ENCODE measurements around the gene ZNF773. TPM values are rescaled to one million over a fixed set of nuclear protein-coding genes. Genes with fewer than 3 reads are reported as not detected.
"Not testable (repeated sequence)": the region's sequence is repeated elsewhere in the genome, so short reads cannot be mapped to it uniquely, and the experiment has no call there.

ZNF773 gene
- polyA plus RNA-seq, 4 donors, result 1.3 to 10.9 (median 2.4) TPM

DNA sequence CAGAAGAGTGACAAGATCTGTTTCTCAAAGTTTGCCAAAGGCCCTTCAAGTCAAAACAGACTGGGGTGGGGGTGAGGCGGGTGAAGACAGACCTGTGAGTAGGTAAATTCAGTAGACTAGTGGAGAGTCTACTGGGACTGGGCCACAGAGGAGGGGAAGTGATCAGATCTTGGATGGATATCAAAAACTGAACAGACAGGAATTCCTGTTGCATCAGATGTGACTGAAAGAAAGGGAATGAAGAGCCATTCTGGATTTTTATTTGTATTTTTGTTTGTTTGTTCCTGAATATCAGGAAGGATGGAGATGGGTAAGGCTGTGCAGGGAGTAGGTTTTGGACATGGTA is 11.5 kb upstream of the ZNF773 start:
- not testable (repeated sequence) for H3K4me1 ChIP-seq (ENCODE audit: control insufficient read depth in 3 of 3, insufficient read depth in 2 of 3, low read depth in 1 of 3, low read length in 2 of 3); H3K27ac ChIP-seq (ENCODE audit: low read depth in 1 of 3, low read length in 2 of 3); H3K27me3 ChIP-seq (ENCODE audit: control insufficient read depth in 3 of 3, insufficient read depth in 3 of 3, low read length in 3 of 3); DNase-seq; FAIRE-seq
- peaks cover 0 to 27% (median 11%) of the 10 kb centered on the region in 3 donors for H3K36me3 ChIP-seq (ENCODE audit: control insufficient read depth in 3 of 3, insufficient read depth in 2 of 3, low read depth in 1 of 3, low read length in 3 of 3)
- H3K9me3 ChIP-seq (ENCODE audit: control insufficient read depth in 2 of 2, insufficient read depth in 1 of 2, low read depth in 1 of 2, low read length in 1 of 2), result peaks cover 0 to 31% of the 10 kb centered on the region in 2 donors
- no CpG with 5 or more reads among the region's 1 CpG for WGBS, 3 donors
- H3K4me3 ChIP-seq (ENCODE audit: low read depth in 1 of 3, low read length in 3 of 3), result peak overlapping the region in 1 of 3 donors; percentile 13

DNA sequence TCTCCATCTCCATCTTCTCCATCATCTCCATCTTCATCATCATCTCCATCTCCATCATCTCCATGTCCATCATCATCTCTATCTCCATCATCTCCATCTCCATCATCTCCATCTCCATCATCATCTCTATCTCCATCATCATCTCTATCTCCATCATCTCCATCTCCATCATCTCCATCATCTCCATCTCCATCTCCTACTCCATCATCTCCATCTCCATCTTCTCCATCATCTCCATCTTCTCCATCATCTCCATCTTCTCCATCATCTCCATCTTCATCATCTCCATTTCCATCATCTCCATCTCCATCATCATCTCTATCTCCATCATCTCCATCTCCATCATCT is 432 bp upstream of the ZNF773 start:
- Histone ChIP-seq H3K9me3 (ENCODE audit: control insufficient read depth in 2 of 2, insufficient read depth in 1 of 2, low read depth in 1 of 2, low read length in 1 of 2) (peaks cover 0 to 34% of the 10 kb centered on the region in 2 donors), H3K36me3 (ENCODE audit: control insufficient read depth in 3 of 3, insufficient read depth in 2 of 3, low read depth in 1 of 3, low read length in 3 of 3) (peaks cover 2 to 21% (median 4%) of the 10 kb centered on the region in 3 donors)
- not testable (repeated sequence) for H3K27ac ChIP-seq (ENCODE audit: low read depth in 1 of 3, low read length in 2 of 3); FAIRE-seq; H3K4me3 ChIP-seq (ENCODE audit: low read depth in 1 of 3, low read length in 3 of 3); H3K27me3 ChIP-seq (ENCODE audit: control insufficient read depth in 3 of 3, insufficient read depth in 3 of 3, low read length in 3 of 3); H3K4me1 ChIP-seq (ENCODE audit: control insufficient read depth in 3 of 3, insufficient read depth in 2 of 3, low read depth in 1 of 3, low read length in 2 of 3); DNase-seq

DNA sequence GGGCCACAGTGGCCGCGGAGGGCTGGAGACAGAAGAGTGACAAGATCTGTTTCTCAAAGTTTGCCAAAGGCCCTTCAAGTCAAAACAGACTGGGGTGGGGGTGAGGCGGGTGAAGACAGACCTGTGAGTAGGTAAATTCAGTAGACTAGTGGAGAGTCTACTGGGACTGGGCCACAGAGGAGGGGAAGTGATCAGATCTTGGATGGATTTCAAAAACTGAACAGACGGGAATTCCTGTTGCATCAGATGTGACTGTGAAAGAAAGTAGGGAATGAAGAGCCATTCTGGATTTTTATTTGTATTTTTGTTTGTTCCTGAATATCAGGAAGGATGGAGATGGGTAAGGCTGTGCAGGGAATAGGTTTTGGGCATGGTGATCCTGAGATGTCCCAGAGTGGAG is 662 bp downstream of the ZNF773 start:
- not testable (repeated sequence) for H3K27me3 ChIP-seq (ENCODE audit: control insufficient read depth in 3 of 3, insufficient read depth in 3 of 3, low read length in 3 of 3); H3K27ac ChIP-seq (ENCODE audit: low read depth in 1 of 3, low read length in 2 of 3); H3K4me1 ChIP-seq (ENCODE audit: control insufficient read depth in 3 of 3, insufficient read depth in 2 of 3, low read depth in 1 of 3, low read length in 2 of 3); DNase-seq; FAIRE-seq
- 0 to 13% (median 13%) methylated on average over 1 of the region's 4 CpGs for WGBS, 3 donors
- Histone ChIP-seq H3K36me3 (ENCODE audit: control insufficient read depth in 3 of 3, insufficient read depth in 2 of 3, low read depth in 1 of 3, low read length in 3 of 3) (peaks cover 8 to 23% (median 8%) of the 10 kb centered on the region in 3 donors), H3K9me3 (ENCODE audit: control insufficient read depth in 2 of 2, insufficient read depth in 1 of 2, low read depth in 1 of 2, low read length in 1 of 2) (peaks cover 0 to 37% of the 10 kb centered on the region in 2 donors), H3K4me3 (ENCODE audit: low read depth in 1 of 3, low read length in 3 of 3) (peak overlapping the region in 2 of 3 donors; percentile 18 to 30)

- Histone ChIP-seq H3K9me3 (ENCODE audit: control insufficient read depth in 2 of 2, insufficient read depth in 1 of 2, low read depth in 1 of 2, low read length in 1 of 2) (peaks cover 0 to 56% of the 10 kb centered on the region in 2 donors), H3K36me3 (ENCODE audit: control insufficient read depth in 3 of 3, insufficient read depth in 2 of 3, low read depth in 1 of 3, low read length in 3 of 3) (peaks cover 24 to 37% (median 26%) of the 10 kb centered on the region in 3 donors), H3K4me1 (ENCODE audit: control insufficient read depth in 3 of 3, insufficient read depth in 2 of 3, low read depth in 1 of 3, low read length in 2 of 3) (no peaks in the 10 kb centered on the region), H3K27ac (ENCODE audit: low read depth in 1 of 3, low read length in 2 of 3) (no peak overlapping the region), H3K4me3 (ENCODE audit: low read depth in 1 of 3, low read length in 3 of 3) (no peak overlapping the region), H3K27me3 (ENCODE audit: control insufficient read depth in 3 of 3, insufficient read depth in 3 of 3, low read length in 3 of 3) (no peaks in the 10 kb centered on the region)
- FAIRE-seq, result no peak
- 74 to 92% (median 88%) methylated on average over 4 of the region's 4 CpGs for WGBS, 3 donors
- no peak for DNase-seq
Observed at GRCh38 chr19:57506163-57506562, 6.4 kb downstream of the ZNF773 start.

GRCh38 chr19:57511484-57511883 is 11.7 kb downstream of the ZNF773 start:
- H3K9me3 ChIP-seq (ENCODE audit: control insufficient read depth in 2 of 2, insufficient read depth in 1 of 2, low read depth in 1 of 2, low read length in 1 of 2), result peaks cover 3 to 38% of the 10 kb centered on the region in 2 donors

GRCh38 chr19:57512845-57513244 is 13.1 kb downstream of the ZNF773 start:
- peak in 1 of 2 donors; percentile 25 for DNase-seq
- 95 to 96% (median 95%) methylated on average over 6 of the region's 6 CpGs for WGBS, 3 donors
- no peaks in the 10 kb centered on the region for H3K4me1 ChIP-seq (ENCODE audit: control insufficient read depth in 3 of 3, insufficient read depth in 2 of 3, low read depth in 1 of 3, low read length in 2 of 3)
- peaks cover 3 to 35% of the 10 kb centered on the region in 2 donors for H3K9me3 ChIP-seq (ENCODE audit: control insufficient read depth in 2 of 2, insufficient read depth in 1 of 2, low read depth in 1 of 2, low read length in 1 of 2)
- no peaks in the 10 kb centered on the region for H3K27me3 ChIP-seq (ENCODE audit: control insufficient read depth in 3 of 3, insufficient read depth in 3 of 3, low read length in 3 of 3)
- H3K27ac ChIP-seq (ENCODE audit: low read depth in 1 of 3, low read length in 2 of 3), result no peak overlapping the region
- no peak for FAIRE-seq
- H3K36me3 ChIP-seq (ENCODE audit: control insufficient read depth in 3 of 3, insufficient read depth in 2 of 3, low read depth in 1 of 3, low read length in 3 of 3), result peaks cover 2 to 5% (median 3%) of the 10 kb centered on the region in 3 donors
- H3K4me3 ChIP-seq (ENCODE audit: low read depth in 1 of 3, low read length in 3 of 3), result no peak overlapping the region

More at GRCh38 chr19:57511484-57511883, 11.7 kb downstream of the ZNF773 start:
- DNase-seq (no peak), FAIRE-seq (no peak)
- peaks cover 8 to 11% (median 9%) of the 10 kb centered on the region in 3 donors for H3K36me3 ChIP-seq (ENCODE audit: control insufficient read depth in 3 of 3, insufficient read depth in 2 of 3, low read depth in 1 of 3, low read length in 3 of 3)
- H3K27me3 ChIP-seq (ENCODE audit: control insufficient read depth in 3 of 3, insufficient read depth in 3 of 3, low read length in 3 of 3), result no peaks in the 10 kb centered on the region
- H3K4me3 ChIP-seq (ENCODE audit: low read depth in 1 of 3, low read length in 3 of 3), result no peak overlapping the region
- no peak overlapping the region for H3K27ac ChIP-seq (ENCODE audit: low read depth in 1 of 3, low read length in 2 of 3)
- H3K4me1 ChIP-seq (ENCODE audit: control insufficient read depth in 3 of 3, insufficient read depth in 2 of 3, low read depth in 1 of 3, low read length in 2 of 3), result no peaks in the 10 kb centered on the region

- DNase-seq, result no peak
- Histone ChIP-seq H3K4me1 (ENCODE audit: control insufficient read depth in 3 of 3, insufficient read depth in 2 of 3, low read depth in 1 of 3, low read length in 2 of 3) (no peaks in the 10 kb centered on the region), H3K4me3 (ENCODE audit: low read depth in 1 of 3, low read length in 3 of 3) (no peak overlapping the region), H3K9me3 (ENCODE audit: control insufficient read depth in 2 of 2, insufficient read depth in 1 of 2, low read depth in 1 of 2, low read length in 1 of 2) (peaks cover 3 to 34% of the 10 kb centered on the region in 2 donors), H3K27ac (ENCODE audit: low read depth in 1 of 3, low read length in 2 of 3) (no peak overlapping the region), H3K36me3 (ENCODE audit: control insufficient read depth in 3 of 3, insufficient read depth in 2 of 3, low read depth in 1 of 3, low read length in 3 of 3) (peaks cover 2 to 5% (median 3%) of the 10 kb centered on the region in 3 donors), H3K27me3 (ENCODE audit: control insufficient read depth in 3 of 3, insufficient read depth in 3 of 3, low read length in 3 of 3) (no peaks in the 10 kb centered on the region)
- 88 to 94% (median 91%) methylated on average over 5 of the region's 5 CpGs for WGBS, 3 donors
- FAIRE-seq, result no peak
Observed at GRCh38 chr19:57515255-57515654, 15.5 kb downstream of the ZNF773 start.

GRCh38 chr19:57518021-57518420 is 18.3 kb downstream of the ZNF773 start:
- not testable (repeated sequence) for H3K4me3 ChIP-seq (ENCODE audit: low read depth in 1 of 3, low read length in 3 of 3); H3K36me3 ChIP-seq (ENCODE audit: control insufficient read depth in 3 of 3, insufficient read depth in 2 of 3, low read depth in 1 of 3, low read length in 3 of 3)
- peaks cover 1 to 29% of the 10 kb centered on the region in 2 donors for H3K9me3 ChIP-seq (ENCODE audit: control insufficient read depth in 2 of 2, insufficient read depth in 1 of 2, low read depth in 1 of 2, low read length in 1 of 2)

More at GRCh38 chr19:57518021-57518420, 18.3 kb downstream of the ZNF773 start:
- not testable (repeated sequence) for DNase-seq; FAIRE-seq; H3K4me1 ChIP-seq (ENCODE audit: control insufficient read depth in 3 of 3, insufficient read depth in 2 of 3, low read depth in 1 of 3, low read length in 2 of 3); H3K27me3 ChIP-seq (ENCODE audit: control insufficient read depth in 3 of 3, insufficient read depth in 3 of 3, low read length in 3 of 3); H3K27ac ChIP-seq (ENCODE audit: low read depth in 1 of 3, low read length in 2 of 3)
- WGBS, 3 donors, result 87 to 92% (median 87%) methylated on average over 4 of the region's 4 CpGs

All from small intestine (tissue), 7 donors.